Lower leg skin (tissue), 3 donors: Measurements from ENCODE around the gene BEST4.

Experiments used
- POLR2A ChIP-seq, 2 donors: fragments of 450-650 bp; IDR thresholded peaks; one replicate each; pipeline ENCODE4 v1.6.1; 2016 to 2017; ENCODE audit warnings: antibody characterized with exemption in 2 of 2, mild to moderate bottlenecking in 1 of 2, moderate library complexity in 1 of 2
- TF ChIP-seq, protein P1 (sequence below), 3 donors: fragments of 450-650 bp; IDR thresholded peaks; one replicate each; pipeline ENCODE4 v1.5.1; 2016; ENCODE audit warnings: antibody characterized with exemption in 3 of 3, mild to moderate bottlenecking in 3 of 3, moderate library complexity in 2 of 3

DNA sequence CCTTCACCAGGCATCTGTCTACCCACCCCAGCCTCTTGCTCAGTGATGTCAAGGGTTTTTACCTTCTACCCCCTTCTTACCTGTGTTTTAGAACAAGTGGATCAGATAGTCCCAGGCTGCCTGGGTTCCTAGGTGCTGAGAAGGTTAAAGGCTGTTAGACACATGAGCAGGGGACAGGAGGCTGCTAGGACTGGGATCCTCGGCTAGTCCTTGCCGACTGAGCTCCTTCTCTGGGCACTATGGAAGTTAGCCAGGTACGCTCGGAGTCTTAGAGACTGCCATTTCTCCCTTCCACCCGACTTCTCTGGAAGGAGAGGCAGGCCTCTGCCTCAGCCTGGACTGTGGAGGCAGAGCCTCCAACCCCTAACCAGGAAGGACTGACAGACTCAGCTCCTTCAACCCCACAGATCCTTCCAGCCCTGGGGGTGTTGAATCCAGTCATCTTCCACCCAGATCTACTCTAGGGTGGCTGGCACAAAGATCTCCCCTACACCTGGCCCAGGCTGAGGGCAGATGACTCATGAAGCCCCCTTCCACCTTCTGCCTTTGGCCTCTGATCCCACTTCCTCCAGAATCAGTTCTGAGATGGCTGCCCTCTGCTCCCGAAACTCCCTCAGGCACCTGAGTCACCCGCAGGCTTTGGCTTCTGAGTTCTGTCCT is 18.9 kb upstream of the BEST4 start, which contains the start of gene DYNLT4:
- TF ChIP-seq, protein P1, sequence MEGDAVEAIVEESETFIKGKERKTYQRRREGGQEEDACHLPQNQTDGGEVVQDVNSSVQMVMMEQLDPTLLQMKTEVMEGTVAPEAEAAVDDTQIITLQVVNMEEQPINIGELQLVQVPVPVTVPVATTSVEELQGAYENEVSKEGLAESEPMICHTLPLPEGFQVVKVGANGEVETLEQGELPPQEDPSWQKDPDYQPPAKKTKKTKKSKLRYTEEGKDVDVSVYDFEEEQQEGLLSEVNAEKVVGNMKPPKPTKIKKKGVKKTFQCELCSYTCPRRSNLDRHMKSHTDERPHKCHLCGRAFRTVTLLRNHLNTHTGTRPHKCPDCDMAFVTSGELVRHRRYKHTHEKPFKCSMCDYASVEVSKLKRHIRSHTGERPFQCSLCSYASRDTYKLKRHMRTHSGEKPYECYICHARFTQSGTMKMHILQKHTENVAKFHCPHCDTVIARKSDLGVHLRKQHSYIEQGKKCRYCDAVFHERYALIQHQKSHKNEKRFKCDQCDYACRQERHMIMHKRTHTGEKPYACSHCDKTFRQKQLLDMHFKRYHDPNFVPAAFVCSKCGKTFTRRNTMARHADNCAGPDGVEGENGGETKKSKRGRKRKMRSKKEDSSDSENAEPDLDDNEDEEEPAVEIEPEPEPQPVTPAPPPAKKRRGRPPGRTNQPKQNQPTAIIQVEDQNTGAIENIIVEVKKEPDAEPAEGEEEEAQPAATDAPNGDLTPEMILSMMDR (IDR thresholded peaks at IDR 0.05) = no peak
- no peak for TF ChIP-seq POLR2A (IDR thresholded peaks at IDR 0.05)
